H1 (cell line): Measurements from ENCODE around the gene FOXL3. TPM values are rescaled to one million over a fixed set of nuclear protein-coding genes. Genes with fewer than 3 reads are reported as not detected.

Source experiments
- CTCF ChIA-PET: fragments of 300-600 bp; sonication (Branson Sonifier 250); formaldehyde crosslinking; loops from one replicate; lab custom pipeline; 2021; ENCODE audit not compliant: partially characterized antibody; lab: Charles Lee
- POLR2A ChIA-PET: fragments of 300-600 bp; sonication (Branson Sonifier 250); formaldehyde crosslinking; loops from one replicate; lab custom pipeline; 2021; ENCODE audit warnings: inconsistent platforms; ENCODE audit not compliant: partially characterized antibody; lab: Charles Lee
- DNase-seq, 2 experiments: peaks; one replicate each; pipeline versions ENCODE4 v3.0.0 to v3.0.0-alpha.2; 2010 to 2022; ENCODE audit warnings: low spot score in 2 of 2, low read depth in 1 of 2, mixed read lengths in 1 of 2
- FAIRE-seq: peaks from 2 replicates; lab custom pipeline; 2011; peaks lifted over from hg19 to GRCh38; lab: Jason Lieb, UNC
- H2AFZ ChIP-seq: 2 replicates; pipeline ENCODE4 v1.8.1; 2012; ENCODE audit warnings: low read length, inconsistent platforms
- H2AK5ac ChIP-seq: 2 replicates; pipeline ENCODE4 v1.6.1; 2013; ENCODE audit warnings: low read depth, low read length
- H2BK120ac ChIP-seq: replicated peaks from 2 replicates; pipeline ENCODE3; 2013; ENCODE audit warnings: low read depth, low read length, inconsistent platforms
- H2BK12ac ChIP-seq: 2 replicates; pipeline ENCODE4 v1.6.1; 2013; ENCODE audit warnings: low read depth, low read length
- H2BK15ac ChIP-seq: 2 replicates; pipeline ENCODE4 v1.6.1; 2013; ENCODE audit warnings: low read length
- H2BK20ac ChIP-seq: 2 replicates; pipeline ENCODE4 v1.6.1; 2013; ENCODE audit warnings: low read length
- H2BK5ac ChIP-seq: 2 replicates; pipeline ENCODE4 v1.6.1; 2013; ENCODE audit warnings: low read depth, low read length
- H3K14ac ChIP-seq: 2 replicates; pipeline ENCODE4 v1.6.1; 2013; ENCODE audit warnings: inconsistent platforms; ENCODE audit not compliant: insufficient read length
- H3K18ac ChIP-seq: 2 replicates; pipeline ENCODE4 v1.6.1; 2013; ENCODE audit warnings: low read length; ENCODE audit errors: extremely low read depth
- H3K23ac ChIP-seq: 2 replicates; pipeline ENCODE4 v1.6.1; 2013; ENCODE audit warnings: inconsistent platforms; ENCODE audit not compliant: insufficient read length
- H3K23me2 ChIP-seq: 2 replicates; pipeline ENCODE4 v1.6.1; 2013; ENCODE audit warnings: low read depth, low read length
- H3K27ac ChIP-seq: 2 replicates; pipeline ENCODE4 v1.6.1; 2011; ENCODE audit warnings: low read depth, low read length, inconsistent platforms
- H3K27me3 ChIP-seq, 4 experiments: replicated peaks in 1 of 4; 1 replicate in 1 of 4; 2 replicates in 3 of 4; pipeline versions ENCODE4 v1.6.1 to v1.8.1; 2011 to 2013; ENCODE audit warnings: low read length in 3 of 4, mild to moderate bottlenecking in 3 of 4, inconsistent platforms in 2 of 4, mixed read lengths in 2 of 4, moderate library complexity in 1 of 4; ENCODE audit not compliant: control insufficient read depth in 3 of 4, insufficient read depth in 3 of 4; ENCODE audit errors: extremely low read depth in 1 of 4
- H3K36me3 ChIP-seq, 4 experiments: 2 replicates each; pipeline versions ENCODE4 v1.6.1 to v1.8.1; 2011 to 2013; ENCODE audit warnings: mild to moderate bottlenecking in 4 of 4, low read length in 3 of 4, moderate library complexity in 2 of 4, control low read depth in 1 of 4, inconsistent platforms in 1 of 4; ENCODE audit not compliant: insufficient read depth in 4 of 4, control insufficient read depth in 2 of 4
- H3K4ac ChIP-seq: replicated peaks from 2 replicates; pipeline ENCODE3; 2013; ENCODE audit warnings: low read length, low read depth, mixed read lengths, inconsistent platforms; ENCODE audit not compliant: insufficient read length
- H3K4me1 ChIP-seq, 4 experiments: replicated peaks in 1 of 4; 1 replicate in 1 of 4; 2 replicates in 3 of 4; pipeline versions ENCODE4 v1.6.1 to v1.8.1; 2011 to 2013; ENCODE audit warnings: low read length in 3 of 4, inconsistent platforms in 2 of 4, mixed read lengths in 1 of 4; ENCODE audit not compliant: insufficient read depth in 4 of 4, control insufficient read depth in 3 of 4
- H3K4me2 ChIP-seq, 2 experiments: 2 replicates each; pipeline versions ENCODE4 v1.6.1 to v1.8.1; 2011 to 2013; ENCODE audit warnings: low read depth in 2 of 2, low read length in 2 of 2, control low read depth in 1 of 2, inconsistent platforms in 1 of 2, mild to moderate bottlenecking in 1 of 2; ENCODE audit not compliant: insufficient read depth in 1 of 2
- H3K4me3 ChIP-seq, 4 experiments: fragments of 200-600, 300-600 bp in 1 of 4; sonication (generic), shearing (Covaris generic), sonication (Bioruptor Twin) in 1 of 4; 2 replicates each; pipeline versions ENCODE4 v1.5.1 to v1.8.1; 2011 to 2016; ENCODE audit warnings: low read length in 4 of 4, low read depth in 3 of 4, control low read depth in 2 of 4, inconsistent platforms in 2 of 4, mild to moderate bottlenecking in 2 of 4, mixed read lengths in 1 of 4, moderate library complexity in 1 of 4; ENCODE audit not compliant: insufficient read depth in 2 of 4; ENCODE audit errors: extremely low read depth in 1 of 4
- H3K56ac ChIP-seq: replicated peaks from 2 replicates; pipeline ENCODE3; 2013; ENCODE audit warnings: low read depth, mild to moderate bottlenecking, mixed read lengths, low read length, inconsistent platforms; ENCODE audit not compliant: insufficient read length
- H3K79me1 ChIP-seq: 2 replicates; pipeline ENCODE4 v1.6.1; 2013; ENCODE audit warnings: low read depth, low read length, control low read depth
- H3K79me2 ChIP-seq, 2 experiments: 2 replicates each; pipeline versions ENCODE4 v1.6.1 to v1.8.1; 2012 to 2013; ENCODE audit warnings: low read length in 2 of 2, mild to moderate bottlenecking in 2 of 2, inconsistent platforms in 1 of 2; ENCODE audit not compliant: insufficient read depth in 2 of 2, control insufficient read depth in 1 of 2
- H3K9ac ChIP-seq, 4 experiments: replicated peaks in 1 of 4; 1 replicate in 1 of 4; 2 replicates in 3 of 4; pipeline versions ENCODE4 v1.6.1 to v1.8.1; 2011 to 2013; ENCODE audit warnings: low read depth in 3 of 4, low read length in 3 of 4, control low read depth in 2 of 4, mild to moderate bottlenecking in 2 of 4, moderate library complexity in 2 of 4, inconsistent platforms in 1 of 4; ENCODE audit errors: extremely low read depth in 1 of 4
- H3K9me3 ChIP-seq, 2 experiments: 2 replicates each; pipeline versions ENCODE4 v1.6.1 to v1.8.1; 2012 to 2013; ENCODE audit warnings: mild to moderate bottlenecking in 2 of 2, moderate library complexity in 2 of 2, control low read depth in 1 of 2, inconsistent platforms in 1 of 2, low read depth in 1 of 2, low read length in 1 of 2, mixed read lengths in 1 of 2; ENCODE audit not compliant: insufficient read depth in 2 of 2
- H4K20me1 ChIP-seq, 2 experiments: replicated peaks in 1 of 2; 2 replicates each; pipeline versions ENCODE3 to v1.8.1; 2011 to 2013; ENCODE audit warnings: inconsistent platforms in 2 of 2, low read length in 2 of 2, mild to moderate bottlenecking in 1 of 2; ENCODE audit not compliant: insufficient read depth in 2 of 2, control insufficient read depth in 1 of 2
- H4K5ac ChIP-seq: 2 replicates; pipeline ENCODE4 v1.6.1; 2013; ENCODE audit warnings: low read length, low read depth, mixed read lengths, inconsistent platforms; ENCODE audit not compliant: insufficient read length
- H4K8ac ChIP-seq: 2 replicates; pipeline ENCODE4 v1.8.0; 2013; ENCODE audit warnings: mild to moderate bottlenecking, moderate library complexity, low read length, inconsistent platforms; ENCODE audit not compliant: insufficient read depth; ENCODE audit errors: extremely low read depth
- H4K91ac ChIP-seq: replicated peaks from 2 replicates; pipeline ENCODE3; 2013; ENCODE audit warnings: low read length, mixed read lengths, inconsistent platforms; ENCODE audit not compliant: insufficient read length
- ATF3 ChIP-seq: IDR thresholded peaks from 2 replicates; pipeline ENCODE4 v1.6.1; 2011; ENCODE audit warnings: low read depth, mild to moderate bottlenecking, low read length; ENCODE audit not compliant: insufficient read depth
- CBX5 ChIP-seq: fragments of 300-800, 300-1000 bp; sonication (generic); IDR thresholded peaks from 2 replicates; pipeline ENCODE4 v1.7.1; 2016; ENCODE audit warnings: antibody characterized with exemption, low read length, low read depth
- JUND ChIP-seq: IDR thresholded peaks from 2 replicates; pipeline ENCODE4 v1.6.1; 2011; ENCODE audit warnings: mild to moderate bottlenecking, improper control_type of control experiment, low read length
- SAP30 ChIP-seq: fragments of 300-600 bp; sonication (generic); IDR thresholded peaks from 2 replicates; pipeline ENCODE4 v1.7.1; 2012; ENCODE audit warnings: low read length, moderate library complexity, mild to moderate bottlenecking, inconsistent platforms; ENCODE audit not compliant: insufficient read depth, insufficient replicate concordance
- SIN3A ChIP-seq, 2 experiments: IDR thresholded peaks in 1 of 2; conservative IDR thresholded peaks in 1 of 2; 2 replicates each; pipeline ENCODE4 v1.6.1; 2011 to 2012; ENCODE audit warnings: low read length in 2 of 2, improper control_type of control experiment in 1 of 2, low read depth in 1 of 2, mild to moderate bottlenecking in 1 of 2
- SP4 ChIP-seq: IDR thresholded peaks from 2 replicates; pipeline ENCODE4 v1.6.1; 2012; ENCODE audit warnings: low read length, inconsistent platforms
- TCF12 ChIP-seq: IDR thresholded peaks from 2 replicates; pipeline ENCODE4 v1.6.1; 2011; ENCODE audit warnings: low read depth, mild to moderate bottlenecking, low read length
- WGBS, 2 experiments: shearing (Covaris generic) in 1 of 2; methylation state at CpG; one replicate each; pipeline versions ENCODE4 v1.1.6 to v1.1.7; 2013 to 2015; ENCODE audit warnings: low lambda C conversion rate in 2 of 2, mixed read lengths in 2 of 2, inconsistent platforms in 1 of 2, low coverage in 1 of 2, missing lambda C conversion rate in 1 of 2; ENCODE audit not compliant: insufficient replicate concordance in 2 of 2, insufficient coverage in 1 of 2, insufficient read length in 1 of 2; ENCODE audit errors: extremely low coverage in 1 of 2, missing lambda C conversion rate in 1 of 2; 5-methylcytosine and 5-hydroxymethylcytosine counted together
- polyA plus RNA-seq, 7 experiments: library from polyadenylated mRNA; depleted of rRNA in 3 of 7; stranded (reverse) in 5 of 7; unstranded in 2 of 7; fragments of >200 nt in 5 of 7; fragments of 200-250 nt in 2 of 7; gene quantifications; 1 replicate in 5 of 7; 2 replicates in 1 of 7; 4 replicates in 1 of 7; pipeline versions ENCODE4 v1.2.1 to v1.2.3, GENCODE V29; 2011 to 2013; ENCODE audit warnings: missing spikeins in 2 of 7, mixed read lengths in 2 of 7
- total RNA-seq: library from RNA; stranded (reverse); fragmentation: NEBNext Ultra II Directional; extraction: Animal tissue kit (Norgen Biotek cat#: 25700); gene quantifications from 2 replicates; pipeline ENCODE4 v1.2.1, GENCODE V29; 2021

Gene FOXL3
- total and polyA plus RNA-seq, 2 of the 8 experiments (the other 6 are each of a cell fraction or from before 2014, with no cell fraction given) = not detected

GRCh38 chr7:248732-249435 lies 41.1 kb upstream of the FOXL3 start:
- H3K56ac ChIP-seq = no peak overlapping the region
- H3K23me2 ChIP-seq = no peaks in the 10 kb centered on the region
- POLR2A ChIA-PET = no interaction called here
- no peak overlapping the region for H3K27ac ChIP-seq
- FAIRE-seq = no peak
- no peak for DNase-seq
- no peak overlapping the region for H3K4me3 ChIP-seq
- no peak overlapping the region for H2BK15ac ChIP-seq
- H4K8ac ChIP-seq = no peak overlapping the region
- TF ChIP-seq CBX5 (no peak), TCF12 (no peak), SAP30 (no peak), SIN3A (conservative IDR thresholded peaks at IDR 0.05 in 1 of 2, IDR thresholded peaks at IDR 0.05 in 1 of 2; ENCODE audit: low read depth in 1 of 2, low read length in 2 of 2) (no peak), SP4 (no peak), ATF3 (no peak), JUND (no peak)
- H3K4me2 ChIP-seq = no peak overlapping the region
- H3K4me1 ChIP-seq = no peaks in the 10 kb centered on the region
- H3K4ac ChIP-seq = no peak overlapping the region
- H2AFZ ChIP-seq = no peak overlapping the region
- no peak overlapping the region for H2AK5ac ChIP-seq
- no peak overlapping the region for H4K91ac ChIP-seq
- no peak overlapping the region for H4K5ac ChIP-seq
- no peak overlapping the region for H3K14ac ChIP-seq
- peaks cover 2 to 3% of the 10 kb centered on the region in 2 experiments for H4K20me1 ChIP-seq
- no peaks in the 10 kb centered on the region for H3K79me2 ChIP-seq
- H3K9ac ChIP-seq = no peak overlapping the region
- H3K36me3 ChIP-seq = peaks cover 0 to 24% (median 4%) of the 10 kb centered on the region in 4 experiments; a peak in 5 of 8 replicates
- H3K9me3 ChIP-seq = peaks cover 0 to 16% of the 10 kb centered on the region in 2 experiments; a peak in 2 of 4 replicates
- H2BK12ac ChIP-seq = no peak overlapping the region
- no peak overlapping the region for H2BK120ac ChIP-seq
- H3K23ac ChIP-seq = no peak overlapping the region
- no peak overlapping the region for H2BK5ac ChIP-seq
- H3K79me1 ChIP-seq = no peaks in the 10 kb centered on the region
- 90% methylated on average over 19 of the region's 20 CpGs; no CpG with 5 or more reads in 1 of the 2 experiments for WGBS, 2 experiments
- CTCF ChIA-PET = interaction anchor here (1.0 to 1.1 kb wide), 2 partner anchors 86 to 185 kb away, joined by 3 to 4 read pairs; no protein-coding TSS in a partner anchor
- H2BK20ac ChIP-seq = no peak overlapping the region
- H3K27me3 ChIP-seq = no peaks in the 10 kb centered on the region
- H3K18ac ChIP-seq = no peak overlapping the region
